Epithelial cell of proximal tubule (primary cell): ENCODE results near the gene MT1F. TPM values are rescaled to one million over a fixed set of nuclear protein-coding genes. Genes with fewer than 3 reads are reported as not detected.

Experiments used
- DNase-seq: peaks from one replicate; pipeline ENCODE4 v3.0.0-alpha.2; 2011; ENCODE audit warnings: low read depth
- H3K4me3 ChIP-seq: 2 replicates; pipeline ENCODE4 v1.5.1; 2011; ENCODE audit warnings: low read depth, mild to moderate bottlenecking, low read length
- total RNA-seq: library from RNA; depleted of rRNA; stranded (reverse); fragments of >200 nt; gene quantifications from 2 replicates; pipeline ENCODE4 v1.2.3, GENCODE V29; 2015
- TF ChIP-seq, protein P1 (sequence below): conservative IDR thresholded peaks from 2 replicates; pipeline ENCODE4 v1.5.1; 2012; ENCODE audit warnings: low read depth, mild to moderate bottlenecking, low read length

Gene MT1F
- total RNA-seq, 1 donor from 2014 or later = 95.8 TPM

DNA sequence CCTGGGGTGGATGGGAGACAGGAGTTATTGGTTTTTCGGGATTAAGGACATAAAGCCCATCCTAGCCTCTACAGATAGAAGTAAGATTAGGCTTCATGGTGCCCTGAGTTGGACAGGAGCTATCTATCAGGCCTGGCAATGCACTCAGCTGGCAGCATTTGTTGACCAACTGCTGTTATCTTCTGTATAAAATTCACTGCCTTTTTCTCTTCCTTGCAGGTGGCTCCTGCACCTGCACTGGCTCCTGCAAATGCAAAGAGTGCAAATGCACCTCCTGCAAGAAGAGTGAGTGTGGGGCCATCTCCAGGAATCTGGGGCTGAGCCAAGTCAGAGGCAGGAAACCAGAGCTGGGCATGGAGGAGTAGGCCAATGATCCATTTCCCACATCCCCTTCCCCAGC is 18.7 kb upstream of the MT1F start:
- H3K4me3 ChIP-seq = peak overlapping the region; percentile 59
- TF ChIP-seq, protein P1, sequence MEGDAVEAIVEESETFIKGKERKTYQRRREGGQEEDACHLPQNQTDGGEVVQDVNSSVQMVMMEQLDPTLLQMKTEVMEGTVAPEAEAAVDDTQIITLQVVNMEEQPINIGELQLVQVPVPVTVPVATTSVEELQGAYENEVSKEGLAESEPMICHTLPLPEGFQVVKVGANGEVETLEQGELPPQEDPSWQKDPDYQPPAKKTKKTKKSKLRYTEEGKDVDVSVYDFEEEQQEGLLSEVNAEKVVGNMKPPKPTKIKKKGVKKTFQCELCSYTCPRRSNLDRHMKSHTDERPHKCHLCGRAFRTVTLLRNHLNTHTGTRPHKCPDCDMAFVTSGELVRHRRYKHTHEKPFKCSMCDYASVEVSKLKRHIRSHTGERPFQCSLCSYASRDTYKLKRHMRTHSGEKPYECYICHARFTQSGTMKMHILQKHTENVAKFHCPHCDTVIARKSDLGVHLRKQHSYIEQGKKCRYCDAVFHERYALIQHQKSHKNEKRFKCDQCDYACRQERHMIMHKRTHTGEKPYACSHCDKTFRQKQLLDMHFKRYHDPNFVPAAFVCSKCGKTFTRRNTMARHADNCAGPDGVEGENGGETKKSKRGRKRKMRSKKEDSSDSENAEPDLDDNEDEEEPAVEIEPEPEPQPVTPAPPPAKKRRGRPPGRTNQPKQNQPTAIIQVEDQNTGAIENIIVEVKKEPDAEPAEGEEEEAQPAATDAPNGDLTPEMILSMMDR = no peak
- no peak for DNase-seq

DNA sequence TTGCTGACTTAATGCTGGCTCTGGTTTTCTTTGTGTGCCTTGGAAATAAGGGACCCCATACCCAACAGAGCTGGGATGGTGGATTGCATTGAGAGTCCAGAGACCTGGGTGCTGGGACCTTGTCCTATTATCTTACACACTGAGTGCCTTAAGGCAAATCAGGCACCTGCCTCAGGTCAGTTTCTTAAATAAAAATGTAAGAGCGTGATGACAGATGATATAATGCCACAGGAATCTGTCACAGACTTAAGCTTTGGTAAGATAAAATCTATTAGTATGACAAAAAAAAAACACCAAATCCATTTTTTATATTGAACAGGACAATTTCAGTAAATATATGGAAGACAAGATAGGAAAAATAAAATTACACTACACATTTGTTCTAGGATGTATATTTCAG is 17.7 kb upstream of the MT1F start:
- no peak for DNase-seq
- TF ChIP-seq, protein P1 = no peak
- no peak overlapping the region for H3K4me3 ChIP-seq

DNA sequence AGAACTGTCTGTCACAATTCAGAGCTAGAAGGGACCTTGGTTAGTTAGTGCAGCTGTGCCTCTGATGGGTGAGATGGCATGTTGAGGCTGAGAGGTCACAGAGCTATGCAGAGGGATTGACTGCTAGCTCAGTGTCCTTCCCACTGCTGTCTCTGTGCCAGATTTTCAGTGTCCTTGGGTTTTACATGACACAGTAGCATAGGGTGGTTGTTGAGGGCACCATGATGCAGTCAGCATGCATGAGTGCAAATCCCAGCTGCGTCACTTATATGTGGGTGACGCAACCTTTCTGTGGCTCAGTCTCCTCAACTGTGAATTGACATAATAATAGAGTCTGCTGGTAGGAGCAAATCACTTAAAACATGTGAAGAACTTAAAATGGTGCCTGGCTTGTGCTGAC is 16.6 kb upstream of the MT1F start:
- TF ChIP-seq, protein P1 = no peak
- H3K4me3 ChIP-seq = no peak overlapping the region
- no peak for DNase-seq

DNA sequence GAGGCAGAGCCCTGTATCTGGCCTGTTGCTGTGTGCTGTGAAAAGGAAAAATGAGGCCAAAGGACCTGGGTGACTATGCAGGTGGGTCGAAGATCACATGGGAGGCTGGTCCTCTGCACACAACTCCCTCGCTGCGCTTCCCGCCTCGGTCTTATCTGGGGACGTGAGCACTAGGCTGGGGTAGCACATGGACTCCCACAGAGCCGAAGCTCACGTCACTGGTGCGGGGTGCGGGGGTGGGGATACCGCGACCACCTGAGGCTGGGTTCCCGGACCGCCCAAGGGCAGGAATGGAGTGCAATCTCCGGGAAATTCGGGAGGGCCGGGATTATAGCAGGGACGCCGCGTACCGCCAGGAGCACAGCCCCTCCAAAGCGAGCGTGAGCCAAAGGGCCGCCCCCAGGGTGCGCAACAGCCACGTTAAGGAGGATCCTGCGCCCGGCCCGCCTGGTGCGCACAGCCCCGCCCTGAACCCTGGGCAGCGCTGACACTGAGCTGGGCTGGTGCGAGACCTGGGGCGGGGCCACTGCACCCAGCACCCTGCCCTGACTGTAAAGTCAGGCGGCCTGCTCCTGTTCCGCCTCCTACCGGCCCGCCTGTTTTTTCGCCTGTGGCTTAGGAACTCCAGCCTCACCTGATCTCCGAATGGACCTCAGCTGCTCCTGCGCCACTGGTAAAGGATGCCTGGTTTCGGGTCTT is 14.5 kb upstream of the MT1F start:
- no peak for DNase-seq
- TF ChIP-seq, protein P1 = peak; percentile 55
- peak overlapping the region; percentile 43 for H3K4me3 ChIP-seq

DNA sequence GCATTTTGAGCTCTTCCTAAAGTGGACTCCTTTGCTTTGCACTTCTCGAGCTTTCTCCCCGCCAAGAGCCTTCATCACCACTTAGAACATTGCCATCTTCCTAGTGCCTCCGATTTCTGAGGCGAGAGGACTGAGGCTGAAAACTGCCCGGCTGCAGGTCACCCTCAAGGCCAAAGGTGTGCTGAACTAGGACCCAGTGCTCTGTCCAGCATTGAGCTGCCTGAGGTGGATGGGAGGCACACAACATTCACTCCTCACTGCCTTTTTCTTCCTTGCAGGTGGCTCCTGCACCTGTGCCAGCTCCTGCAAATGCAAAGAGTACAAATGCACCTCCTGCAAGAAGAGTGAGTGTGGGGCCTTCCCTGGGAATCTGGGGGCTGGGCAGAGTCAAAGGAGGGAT is 13.9 kb upstream of the MT1F start:
- peak overlapping the region; percentile 43 for H3K4me3 ChIP-seq
- TF ChIP-seq, protein P1 = no peak
- no peak for DNase-seq

DNA sequence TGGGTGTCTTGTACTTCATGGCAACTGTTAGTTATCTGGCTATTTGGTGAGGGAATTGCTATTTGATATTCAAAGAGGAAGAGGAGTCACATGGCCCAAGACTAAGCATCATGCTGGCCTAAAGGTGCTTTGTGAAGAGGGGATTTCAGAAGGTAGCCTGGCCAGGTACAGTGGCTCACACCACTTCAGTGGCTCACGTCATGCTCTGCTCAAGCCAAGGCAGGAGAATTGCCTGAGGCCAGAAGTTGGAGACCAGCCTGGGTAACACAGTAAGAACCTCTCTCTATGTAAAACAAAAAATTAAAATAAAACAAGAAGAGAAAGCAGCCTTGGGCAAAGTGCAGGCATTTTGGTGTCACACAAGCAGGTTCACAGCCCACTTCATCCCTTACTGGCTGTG is 12.4 kb upstream of the MT1F start:
- no peak overlapping the region for H3K4me3 ChIP-seq
- TF ChIP-seq, protein P1 = no peak

DNA sequence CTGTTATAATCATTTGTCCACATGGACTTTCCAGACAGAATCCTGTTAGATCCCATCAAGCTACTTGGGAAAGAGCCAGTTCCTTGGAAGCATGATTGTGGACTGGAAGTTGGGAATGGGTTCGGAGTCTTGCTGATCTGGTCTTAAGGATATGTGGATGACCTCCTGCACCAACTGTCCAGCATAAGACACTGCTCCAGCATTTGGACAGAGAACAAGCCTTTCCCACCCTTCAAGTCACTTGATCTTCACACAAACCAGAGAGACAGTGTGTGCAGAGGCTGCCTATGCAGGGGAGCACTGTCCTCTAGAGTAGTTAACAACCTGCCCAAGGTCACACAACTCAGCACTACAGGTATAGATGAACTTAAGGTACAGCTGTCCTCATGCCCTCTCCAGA is 11.9 kb upstream of the MT1F start:
- no peak overlapping the region for H3K4me3 ChIP-seq
- DNase-seq = no peak
- TF ChIP-seq, protein P1 = no peak

More for the DNA sequence above, 12.4 kb upstream of the MT1F start:
- DNase-seq = no peak
